Skin epidermis (tissue), 12 donors: ENCODE measurements around the gene CHL1.
A peak's percentile ranks its signal among the peaks of the same experiment; 100 is the strongest.

ENCODE experiments used
- H3K27ac ChIP-seq, 21 experiments: fragments of 200-600 bp; sonication (generic) in 11 of 21; one replicate each; pipeline ENCODE4 v1.5.0; 2020; ENCODE audit warnings: mild to moderate bottlenecking in 3 of 21, inconsistent platforms in 2 of 21, moderate library complexity in 2 of 21
- H3K4me3 ChIP-seq, 7 experiments: fragments of 200-600 bp; sonication (generic) in 2 of 7; one replicate each; pipeline ENCODE4 v1.5.0; 2020; ENCODE audit warnings: inconsistent platforms in 2 of 7, mild to moderate bottlenecking in 2 of 7, moderate library complexity in 1 of 7

Gene CHL1

DNA sequence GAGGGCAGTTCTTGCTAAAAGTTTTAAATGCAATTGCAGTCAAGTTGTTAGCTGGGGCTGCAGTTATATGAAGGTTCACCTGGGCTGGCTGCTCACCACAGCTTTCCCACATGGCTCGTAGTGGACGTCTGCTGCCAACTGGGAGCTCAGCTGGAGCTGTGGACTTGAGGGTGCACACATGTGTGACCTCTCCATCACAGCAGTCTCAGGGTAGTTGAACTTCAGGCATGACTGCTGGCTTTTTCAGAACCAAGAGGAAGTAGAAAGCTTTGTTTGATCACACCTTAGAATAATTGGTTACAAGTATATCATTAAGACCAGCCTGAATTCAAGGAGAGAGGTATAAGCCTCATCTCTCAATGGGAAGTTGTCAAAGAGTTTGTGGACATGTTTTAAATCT lies 74.1 kb downstream of the CHL1 start:
- Histone ChIP-seq H3K27ac (no peak overlapping the region), H3K4me3 (no peak overlapping the region)

DNA sequence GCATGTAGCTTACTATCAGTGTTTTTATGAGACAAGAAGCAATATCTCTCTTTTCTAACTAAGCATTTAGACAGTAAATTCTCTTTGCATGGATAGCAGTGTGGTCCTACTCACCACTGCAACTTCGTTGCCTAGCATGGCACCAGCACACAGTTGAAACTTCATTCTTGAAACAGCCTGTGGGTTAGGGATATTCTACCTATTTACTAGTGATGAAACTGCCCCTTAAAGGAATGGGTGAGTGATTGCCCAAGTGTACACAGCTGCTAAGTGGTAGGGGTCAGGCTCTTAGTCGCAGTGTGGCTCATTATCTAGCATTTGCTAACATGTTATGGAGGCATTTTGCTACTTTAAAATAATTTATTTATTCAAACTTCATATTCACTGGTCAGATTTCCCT lies 78.4 kb downstream of the CHL1 start:
- H3K27ac ChIP-seq, result no peak overlapping the region
- no peak overlapping the region for H3K4me3 ChIP-seq

DNA sequence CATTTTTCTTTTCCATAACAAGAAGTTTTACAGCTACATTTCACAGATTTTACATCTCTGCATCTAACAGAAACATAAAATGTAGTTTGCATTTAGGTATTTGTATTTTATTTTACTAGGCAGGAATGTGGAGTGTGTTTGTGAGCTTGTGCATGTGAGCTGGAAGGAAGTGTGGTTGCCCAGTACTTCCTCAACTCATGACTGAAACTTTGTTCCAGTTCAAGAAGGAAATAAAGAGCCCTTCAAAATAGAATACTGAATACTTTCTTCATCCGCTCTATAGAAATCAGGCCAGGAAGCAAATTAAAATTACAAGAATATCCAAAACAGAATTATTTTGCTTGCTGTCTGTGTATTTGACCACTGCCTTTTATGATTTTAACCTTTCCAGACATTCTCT lies 81.3 kb downstream of the CHL1 start:
- Histone ChIP-seq H3K27ac (peak overlapping the region in 1 of 21 experiments; percentile 27), H3K4me3 (no peak overlapping the region)

DNA sequence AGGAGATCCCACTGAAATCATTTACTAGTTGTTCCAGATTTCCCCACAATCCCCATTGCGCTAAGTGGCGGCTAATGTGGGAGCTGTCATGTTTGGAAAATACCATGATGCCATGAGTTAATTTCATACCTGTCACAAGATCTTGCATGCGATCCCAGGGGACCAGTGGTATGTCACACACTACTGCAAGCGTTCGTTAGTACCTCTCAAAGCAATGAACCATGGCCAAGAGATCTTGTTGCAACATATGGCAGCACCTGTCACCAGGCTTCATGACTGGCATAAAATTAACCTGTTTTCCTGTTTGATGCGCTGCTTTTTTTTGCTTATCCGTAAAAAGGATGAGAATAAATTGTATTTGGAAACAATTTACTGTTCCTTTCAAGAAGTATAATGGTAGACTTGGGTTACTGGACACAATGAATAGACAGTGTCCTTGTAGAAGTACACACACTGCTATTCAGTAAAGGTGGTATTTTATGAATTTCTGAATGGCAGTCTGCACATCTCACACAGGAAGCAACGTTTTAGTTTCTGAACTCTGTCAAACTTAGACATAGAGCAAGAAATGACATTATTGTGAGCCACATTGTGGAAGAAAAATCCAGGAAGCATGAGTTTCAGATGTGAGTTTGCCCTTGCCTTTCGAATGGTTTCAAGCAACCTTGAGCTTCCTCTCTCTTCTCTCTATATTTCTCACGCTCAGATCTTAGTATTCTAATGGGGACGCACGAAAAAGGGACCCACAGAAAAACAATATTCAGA lies 81.9 kb downstream of the CHL1 start:
- H3K4me3 ChIP-seq, result no peak overlapping the region

GRCh38 chr3:279325-279724 lies 82.8 kb downstream of the CHL1 start:
- no peak overlapping the region for H3K27ac ChIP-seq
- H3K4me3 ChIP-seq, result no peak overlapping the region

More for the DNA sequence above, 81.9 kb downstream of the CHL1 start:
- peak overlapping the region in 1 of 21 experiments; percentile 27 for H3K27ac ChIP-seq

DNA sequence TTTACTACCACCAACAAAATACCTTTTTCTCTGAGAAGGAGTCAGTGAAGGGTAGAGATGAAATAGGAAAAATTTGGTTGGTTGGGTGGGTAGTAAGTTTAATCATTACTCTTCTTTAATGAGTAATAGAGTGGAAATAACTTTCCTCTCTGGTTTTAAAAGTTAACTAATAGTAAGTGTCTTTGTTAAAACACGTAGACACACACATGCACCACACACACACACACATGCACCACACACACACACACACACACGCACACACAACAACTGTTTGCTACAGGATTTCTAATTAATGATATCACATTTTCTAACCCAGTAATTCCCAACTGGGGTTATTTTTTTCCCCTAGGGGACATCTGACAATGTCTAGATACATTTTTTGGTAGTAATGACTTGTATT lies 84.1 kb downstream of the CHL1 start:
- no peak overlapping the region for H3K27ac ChIP-seq

GRCh38 chr3:284322-284721 lies 87.8 kb downstream of the CHL1 start:
- no peak overlapping the region for H3K27ac ChIP-seq
- no peak overlapping the region for H3K4me3 ChIP-seq

More for the DNA sequence above, 84.1 kb downstream of the CHL1 start:
- H3K4me3 ChIP-seq, result no peak overlapping the region

DNA sequence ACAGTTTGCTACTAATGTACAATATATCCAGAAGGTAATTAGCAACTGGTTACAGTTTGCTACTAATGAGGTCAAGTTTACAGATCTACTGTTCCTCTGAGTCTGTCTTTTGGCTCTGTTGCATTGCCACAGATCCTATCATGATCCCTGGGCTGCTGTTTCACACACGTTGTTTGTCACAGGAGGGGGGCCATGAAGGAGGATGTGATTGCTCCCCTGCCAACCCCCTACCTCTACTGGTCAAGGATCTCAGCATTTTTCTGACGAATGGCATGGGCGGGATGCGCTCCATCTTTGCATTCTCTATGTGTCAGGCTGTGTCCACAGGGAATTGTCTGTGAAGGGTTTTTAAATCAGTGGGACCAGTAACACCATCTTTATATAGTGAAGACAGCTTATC lies 91.9 kb downstream of the CHL1 start:
- Histone ChIP-seq H3K27ac (no peak overlapping the region), H3K4me3 (no peak overlapping the region)

- H3K4me3 ChIP-seq, result no peak overlapping the region
- H3K27ac ChIP-seq, result no peak overlapping the region
Observed at GRCh38 chr3:291028-291427, 94.5 kb downstream of the CHL1 start.

- Histone ChIP-seq H3K27ac (peak overlapping the region in 1 of 21 experiments; percentile 10), H3K4me3 (no peak overlapping the region)
Observed at GRCh38 chr3:291646-292436, 95.3 kb downstream of the CHL1 start.

- H3K27ac ChIP-seq, result peak overlapping the region in 1 of 21 experiments; percentile 7
Observed at GRCh38 chr3:294096-294495, 97.5 kb downstream of the CHL1 start.

GRCh38 chr3:294581-294980 lies 98.0 kb downstream of the CHL1 start:
- peak overlapping the region in 1 of 21 experiments; percentile 7 for H3K27ac ChIP-seq

More at GRCh38 chr3:294096-294495, 97.5 kb downstream of the CHL1 start:
- H3K4me3 ChIP-seq, result no peak overlapping the region

GRCh38 chr3:295166-295565 lies 98.6 kb downstream of the CHL1 start:
- H3K27ac ChIP-seq, result no peak overlapping the region

More at GRCh38 chr3:294581-294980, 98.0 kb downstream of the CHL1 start:
- H3K4me3 ChIP-seq, result no peak overlapping the region

DNA sequence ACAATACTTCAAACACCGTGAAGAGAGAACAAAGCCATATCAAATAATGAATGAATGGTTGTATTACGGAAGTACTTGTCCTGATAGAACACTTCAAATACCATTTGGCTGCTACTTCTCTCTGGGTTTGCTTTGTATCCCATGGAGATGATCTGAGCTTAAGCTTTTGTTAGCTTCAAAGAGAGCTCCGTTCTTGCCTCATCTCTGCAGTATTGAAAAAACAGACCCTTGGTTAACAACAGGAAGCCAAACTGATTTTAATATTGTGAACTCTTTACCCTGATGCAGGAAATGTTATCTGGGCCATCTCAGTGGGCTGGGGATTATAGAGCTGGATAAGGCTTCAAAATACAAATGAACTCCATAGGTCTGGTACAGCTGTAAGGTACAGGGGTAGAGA lies 101.0 kb downstream of the CHL1 start:
- Histone ChIP-seq H3K27ac (no peak overlapping the region), H3K4me3 (no peak overlapping the region)

More at GRCh38 chr3:295166-295565, 98.6 kb downstream of the CHL1 start:
- no peak overlapping the region for H3K4me3 ChIP-seq

GRCh38 chr3:299590-300301 lies 103.2 kb downstream of the CHL1 start:
- H3K4me3 ChIP-seq, result no peak overlapping the region
- no peak overlapping the region for H3K27ac ChIP-seq

DNA sequence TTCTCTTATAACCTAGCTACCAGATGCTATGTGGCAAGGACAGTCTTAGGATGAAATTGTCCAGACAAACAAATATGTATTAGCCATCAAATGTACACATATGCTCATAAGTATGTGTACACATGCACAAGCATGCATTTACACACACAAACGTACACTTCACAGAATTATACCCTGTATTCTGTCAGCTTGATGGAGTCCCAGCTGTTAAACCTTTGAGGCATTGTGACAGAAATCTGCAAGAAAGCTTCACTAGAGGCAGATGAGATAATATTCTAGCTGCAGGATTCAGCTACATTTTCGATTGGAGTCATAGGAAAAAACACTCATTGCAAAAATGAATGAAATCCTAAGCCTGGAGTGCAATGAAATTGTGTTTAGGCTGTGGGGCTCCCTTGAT lies 110.6 kb downstream of the CHL1 start:
- no peak overlapping the region for H3K4me3 ChIP-seq

DNA sequence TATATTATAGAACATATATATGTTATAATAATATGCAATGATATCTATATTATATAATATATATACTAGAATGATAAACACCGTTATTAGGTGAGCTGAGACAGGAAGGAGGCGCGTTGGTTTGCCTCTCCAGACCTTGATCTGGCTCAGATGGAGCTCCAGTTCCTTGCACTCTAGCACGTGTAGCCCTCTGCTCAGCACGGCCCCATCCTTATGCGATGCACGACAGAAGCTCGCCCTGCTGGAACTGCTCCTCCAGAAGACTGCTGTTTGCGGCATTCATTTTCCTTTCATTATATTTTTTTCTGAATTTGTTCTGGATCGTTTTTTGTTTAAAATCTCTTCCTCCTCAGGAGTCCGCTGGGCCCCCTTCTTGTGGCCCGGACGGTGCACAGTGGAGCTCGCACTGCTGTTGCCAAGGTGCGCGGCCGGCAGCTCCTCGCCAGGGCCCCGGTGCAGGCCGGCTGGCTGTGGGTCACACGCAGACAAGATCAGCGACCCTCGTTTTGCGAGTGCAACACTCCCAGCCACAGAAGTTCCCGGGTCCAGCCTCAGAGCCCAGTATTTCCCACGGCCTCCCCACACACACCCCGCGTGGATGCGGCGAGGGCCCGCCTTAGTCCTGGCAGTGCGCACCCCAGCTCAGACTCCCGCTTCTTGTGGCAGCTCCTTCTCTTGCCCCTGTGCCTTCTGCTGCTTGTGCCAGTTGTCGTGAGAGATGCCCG lies 112.2 kb downstream of the CHL1 start:
- Histone ChIP-seq H3K27ac (no peak overlapping the region), H3K4me3 (no peak overlapping the region)

More for the DNA sequence above, 110.6 kb downstream of the CHL1 start:
- H3K27ac ChIP-seq, result no peak overlapping the region

- no peak overlapping the region for H3K27ac ChIP-seq
- H3K4me3 ChIP-seq, result no peak overlapping the region
Observed at GRCh38 chr3:312160-312733, 115.7 kb downstream of the CHL1 start.

DNA sequence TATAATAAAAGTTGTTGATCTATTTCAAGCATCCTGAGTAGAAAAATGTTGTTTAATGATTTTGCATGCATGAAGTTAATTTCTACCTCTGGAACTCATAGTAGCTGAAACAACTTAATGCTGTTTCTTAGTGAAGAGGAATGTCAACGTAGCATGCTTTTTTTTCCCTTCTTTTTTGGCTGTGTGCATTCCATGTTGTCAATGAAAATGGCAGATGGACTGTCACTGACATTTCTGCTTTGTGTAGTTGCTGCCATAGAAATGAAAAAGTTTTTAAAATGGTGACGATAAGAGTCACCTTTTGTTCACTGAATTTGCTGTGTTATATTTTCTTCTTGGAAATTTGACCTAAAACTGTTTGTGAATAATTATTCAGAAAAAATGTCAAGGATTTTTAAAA lies 116.3 kb downstream of the CHL1 start:
- Histone ChIP-seq H3K4me3 (no peak overlapping the region), H3K27ac (no peak overlapping the region)
